ENCODE measurements around the gene MTUS2. TPM values are rescaled to one million over a fixed set of nuclear protein-coding genes. Genes with fewer than 3 reads are reported as not detected.

MTUS2 gene
- total RNA-seq, 1 donor from 2014 or later, result not detected

- DNase-seq (ENCODE audit: low read depth) (no peak), FAIRE-seq (no peak)
- no peak for TF ChIP-seq CTCF (IDR thresholded peaks at IDR 0.05; ENCODE audit: insufficient read depth, low read length, severe bottlenecking)
- H3K36me3 ChIP-seq (ENCODE audit: control insufficient read depth, insufficient read depth, low read length), result no peaks in the 10 kb centered on the region
- H3K4me3 ChIP-seq (ENCODE audit: low read depth, low read length), result no peak overlapping the region
- H3K27me3 ChIP-seq (ENCODE audit: control insufficient read depth, insufficient read depth, low read length), result no peaks in the 10 kb centered on the region
These were observed 345.1 kb downstream of the MTUS2 start for GRCh38 chr13:29165216-29165615.

DNA sequence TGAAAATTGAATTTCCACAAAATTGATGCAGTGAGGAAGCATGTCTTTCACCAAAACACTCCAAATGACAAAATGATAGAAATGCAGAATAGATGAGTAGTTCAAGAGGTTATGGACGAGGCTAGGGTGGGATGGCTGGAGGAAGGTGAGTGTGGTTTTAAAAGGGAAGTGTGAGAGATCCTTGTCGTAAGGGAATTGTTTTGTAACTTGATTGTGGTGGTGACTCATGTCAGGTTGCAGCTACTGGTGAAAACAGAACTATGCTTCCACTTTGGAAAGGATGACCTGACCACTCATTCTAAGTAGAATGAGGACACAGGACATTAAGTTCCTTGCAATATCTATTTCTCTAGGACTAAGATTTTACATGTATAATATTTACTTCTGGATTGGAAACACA lies 345.7 kb downstream of the MTUS2 start:
- no peak for TF ChIP-seq CTCF (IDR thresholded peaks at IDR 0.05; ENCODE audit: insufficient read depth, low read length, severe bottlenecking)
- Histone ChIP-seq H3K36me3 (ENCODE audit: control insufficient read depth, insufficient read depth, low read length) (no peaks in the 10 kb centered on the region), H3K4me3 (ENCODE audit: low read depth, low read length) (no peak overlapping the region), H3K27me3 (ENCODE audit: control insufficient read depth, insufficient read depth, low read length) (no peaks in the 10 kb centered on the region)
- FAIRE-seq (no peak), DNase-seq (ENCODE audit: low read depth) (no peak)

GRCh38 chr13:29170436-29171082 lies 350.4 kb downstream of the MTUS2 start:
- Histone ChIP-seq H3K27me3 (ENCODE audit: control insufficient read depth, insufficient read depth, low read length) (no peaks in the 10 kb centered on the region), H3K36me3 (ENCODE audit: control insufficient read depth, insufficient read depth, low read length) (no peaks in the 10 kb centered on the region), H3K4me3 (ENCODE audit: low read depth, low read length) (no peak overlapping the region)
- FAIRE-seq, result no peak
- no peak for TF ChIP-seq CTCF (IDR thresholded peaks at IDR 0.05; ENCODE audit: insufficient read depth, low read length, severe bottlenecking)
- no peak for DNase-seq (ENCODE audit: low read depth)

DNA sequence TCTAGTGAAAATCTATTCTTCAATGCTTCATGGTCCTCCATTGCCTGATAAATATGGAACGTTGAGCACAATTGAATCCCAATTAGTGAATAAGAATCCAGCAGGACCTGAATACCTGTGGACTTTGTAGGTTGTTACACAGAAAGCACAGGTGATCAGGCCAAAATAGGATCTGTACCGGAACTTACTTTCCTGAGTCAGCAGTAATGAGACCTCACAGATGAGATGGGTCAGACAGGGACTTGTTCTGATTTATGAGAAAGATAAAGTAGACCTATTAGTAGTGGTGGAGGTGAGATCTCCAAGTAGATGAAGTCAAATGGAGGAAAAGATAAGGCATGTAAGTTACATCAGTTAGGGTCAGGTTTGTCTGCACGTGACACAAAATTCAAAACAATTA lies 351.1 kb downstream of the MTUS2 start:
- DNase-seq (ENCODE audit: low read depth), result no peak
- no peak for FAIRE-seq
- Histone ChIP-seq H3K4me3 (ENCODE audit: low read depth, low read length) (no peak overlapping the region), H3K27me3 (ENCODE audit: control insufficient read depth, insufficient read depth, low read length) (no peaks in the 10 kb centered on the region), H3K36me3 (ENCODE audit: control insufficient read depth, insufficient read depth, low read length) (no peaks in the 10 kb centered on the region)
- no peak for TF ChIP-seq CTCF (IDR thresholded peaks at IDR 0.05; ENCODE audit: insufficient read depth, low read length, severe bottlenecking)

GRCh38 chr13:29174093-29174492 lies 354.0 kb downstream of the MTUS2 start:
- no peak overlapping the region for H3K4me3 ChIP-seq (ENCODE audit: low read depth, low read length)
- no peak for TF ChIP-seq CTCF (IDR thresholded peaks at IDR 0.05; ENCODE audit: insufficient read depth, low read length, severe bottlenecking)
- no peaks in the 10 kb centered on the region for H3K27me3 ChIP-seq (ENCODE audit: control insufficient read depth, insufficient read depth, low read length)
- DNase-seq (ENCODE audit: low read depth) (no peak), FAIRE-seq (no peak)
- H3K36me3 ChIP-seq (ENCODE audit: control insufficient read depth, insufficient read depth, low read length), result no peaks in the 10 kb centered on the region

DNA sequence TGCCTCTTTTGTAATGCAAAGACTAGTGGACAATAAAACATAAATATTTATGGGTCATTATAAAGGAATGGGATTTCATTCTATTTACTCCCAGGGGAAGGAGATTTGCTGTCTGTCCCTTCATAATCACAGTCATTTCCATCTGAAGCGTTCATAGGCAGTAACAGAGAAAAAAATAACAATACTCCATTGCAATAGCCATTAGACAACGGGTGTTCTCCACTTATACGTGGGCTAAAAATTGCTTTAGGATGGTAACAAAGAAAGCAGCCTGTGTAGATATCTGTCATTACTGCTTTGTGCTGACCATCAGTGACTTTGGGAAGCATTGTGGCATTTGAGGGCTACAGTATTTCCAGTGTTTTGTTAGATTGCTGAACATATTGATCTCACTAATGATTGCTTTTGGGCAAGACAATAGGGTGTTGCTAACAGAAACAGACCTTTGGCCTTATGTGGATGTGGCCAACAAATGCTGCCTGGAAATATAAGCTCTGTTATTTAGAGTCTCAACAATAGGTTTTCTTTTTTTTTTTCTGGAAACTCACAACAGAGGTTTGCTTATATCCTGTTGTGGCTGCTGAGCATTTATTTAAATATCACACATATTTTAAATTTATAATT lies 355.2 kb downstream of the MTUS2 start:
- H3K4me3 ChIP-seq (ENCODE audit: low read depth, low read length), result no peak overlapping the region
- FAIRE-seq, result no peak
- no peak for DNase-seq (ENCODE audit: low read depth)
- no peaks in the 10 kb centered on the region for H3K36me3 ChIP-seq (ENCODE audit: control insufficient read depth, insufficient read depth, low read length)
- no peaks in the 10 kb centered on the region for H3K27me3 ChIP-seq (ENCODE audit: control insufficient read depth, insufficient read depth, low read length)
- TF ChIP-seq CTCF (IDR thresholded peaks at IDR 0.05; ENCODE audit: insufficient read depth, low read length, severe bottlenecking), result no peak

Measured in bronchial epithelial cell (primary cell).